IPS DF 6.9 (cell line): ENCODE measurements around the gene USP21.
A peak's percentile ranks its signal among the peaks of the same experiment; 100 is the strongest.

Experiments
- DNase-seq: peaks from one replicate; pipeline ENCODE4 v3.0.0-alpha.2; 2013; ENCODE audit warnings: low read depth, low spot score
- H3K27ac ChIP-seq: one replicate; pipeline ENCODE4 v1.5.1; 2013; ENCODE audit warnings: low read length, control low read depth
- H3K27me3 ChIP-seq: 2 replicates; pipeline ENCODE4 v1.6.1; 2013; ENCODE audit warnings: mild to moderate bottlenecking, low read length; ENCODE audit not compliant: control insufficient read depth, insufficient read depth
- H3K36me3 ChIP-seq: 2 replicates; pipeline ENCODE4 v1.6.1; 2013; ENCODE audit warnings: low read length; ENCODE audit not compliant: control insufficient read depth, insufficient read depth
- H3K4me1 ChIP-seq: 2 replicates; pipeline ENCODE4 v1.6.1; 2013; ENCODE audit warnings: low read length; ENCODE audit not compliant: control insufficient read depth, insufficient read depth
- H3K4me3 ChIP-seq: 2 replicates; pipeline ENCODE4 v1.5.1; 2013; ENCODE audit warnings: mild to moderate bottlenecking, low read length
- H3K9me3 ChIP-seq: 2 replicates; pipeline ENCODE4 v1.6.1; 2013; ENCODE audit warnings: low read length, inconsistent platforms; ENCODE audit not compliant: control insufficient read depth, insufficient read depth
- WGBS: extraction: QIAGEN DNeasy Blood & Tissue Kit; methylation state at CpG from one replicate; pipeline ENCODE4 v1.1.7; 2013; ENCODE audit warnings: mixed read lengths, missing lambda C conversion rate; ENCODE audit not compliant: insufficient read length, insufficient coverage; 5-methylcytosine and 5-hydroxymethylcytosine counted together

The USP21 gene

DNA sequence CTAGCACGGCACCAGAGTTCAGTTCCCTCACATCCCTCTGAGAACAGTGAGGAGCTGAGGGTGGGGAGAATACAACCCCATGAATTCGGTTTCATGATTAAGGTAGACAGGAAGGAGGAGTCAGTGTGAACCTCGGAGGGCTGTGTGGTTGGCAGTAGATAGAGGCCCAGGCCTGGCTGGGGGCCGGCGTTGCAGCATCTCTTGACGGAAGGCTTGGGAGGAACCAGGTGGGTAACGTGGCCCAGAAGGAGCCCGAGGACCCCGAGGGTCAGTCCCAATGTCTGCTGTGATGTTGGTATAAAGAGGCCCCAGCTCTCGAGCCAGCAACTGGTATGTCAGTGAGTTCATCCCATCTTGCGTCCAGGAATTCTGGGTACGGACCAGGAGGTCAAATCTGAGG is 12.4 kb downstream of the USP21 start:
- Histone ChIP-seq H3K4me1 (peaks cover 1% of the 10 kb centered on the region; the same call in 1 of the 2 replicates), H3K9me3 (no peaks in the 10 kb centered on the region), H3K27ac (no peak overlapping the region), H3K27me3 (no peaks in the 10 kb centered on the region), H3K36me3 (peaks cover 18% of the 10 kb centered on the region), H3K4me3 (no peak overlapping the region)
- no CpG with 5 or more reads among the region's 12 CpGs for WGBS
- no peak for DNase-seq

DNA sequence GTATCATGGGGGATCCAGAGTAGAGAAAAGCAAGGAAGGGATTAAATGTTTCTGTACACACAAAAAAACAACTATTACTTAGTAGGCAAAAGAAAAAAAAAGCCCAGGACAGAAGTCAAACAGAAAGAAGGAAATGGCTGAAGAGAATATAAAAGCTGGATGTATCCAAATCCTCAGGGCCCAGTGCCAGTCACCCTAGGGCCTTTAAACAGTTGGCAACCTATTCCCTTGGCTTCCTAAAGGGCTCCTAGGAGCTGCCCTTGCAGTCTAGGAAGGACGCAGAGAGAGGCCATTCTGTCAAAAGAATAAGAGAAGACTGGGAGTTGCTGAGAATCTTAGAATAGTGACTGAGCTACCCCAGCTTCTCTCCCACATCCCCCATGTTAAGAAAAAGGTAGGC is 13.0 kb downstream of the USP21 start:
- peaks cover 1% of the 10 kb centered on the region; the same call in 1 of the 2 replicates for H3K4me1 ChIP-seq
- H3K4me3 ChIP-seq: no peak overlapping the region
- no peak overlapping the region for H3K27ac ChIP-seq
- peaks cover 18% of the 10 kb centered on the region for H3K36me3 ChIP-seq
- WGBS: no CpG with 5 or more reads among the region's 1 CpG
- DNase-seq: no peak
- H3K9me3 ChIP-seq: no peaks in the 10 kb centered on the region
- no peaks in the 10 kb centered on the region for H3K27me3 ChIP-seq

GRCh38 chr1:161172776-161173376 is 13.6 kb downstream of the USP21 start:
- WGBS: no CpG with 5 or more reads among the region's 4 CpGs
- H3K4me1 ChIP-seq: peaks cover 1% of the 10 kb centered on the region; the same call in 1 of the 2 replicates
- no peaks in the 10 kb centered on the region for H3K27me3 ChIP-seq
- no peaks in the 10 kb centered on the region for H3K9me3 ChIP-seq
- no peak overlapping the region for H3K4me3 ChIP-seq
- H3K36me3 ChIP-seq: peaks cover 18% of the 10 kb centered on the region
- DNase-seq: no peak
- no peak overlapping the region for H3K27ac ChIP-seq

DNA sequence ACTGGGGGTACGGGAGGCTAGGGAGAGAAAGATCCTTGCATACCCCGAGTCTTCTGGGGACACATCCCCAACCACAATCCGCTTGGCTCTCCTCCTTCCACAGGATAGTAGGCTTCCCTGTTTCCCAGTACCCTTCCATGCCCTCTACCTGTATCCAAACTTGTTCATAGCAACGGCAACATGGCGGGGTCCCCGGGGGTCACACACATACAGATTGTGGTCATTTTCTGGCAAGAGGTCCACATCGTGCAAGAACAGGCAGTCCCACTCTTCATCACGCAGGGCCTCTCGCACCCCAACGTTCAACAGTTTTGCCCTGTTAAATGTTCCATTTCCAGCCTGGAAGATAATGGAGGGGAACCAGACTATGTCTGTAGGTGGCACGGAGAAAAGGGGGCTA is 14.4 kb downstream of the USP21 start:
- no peak for DNase-seq
- no peak overlapping the region for H3K27ac ChIP-seq
- H3K9me3 ChIP-seq: no peaks in the 10 kb centered on the region
- peaks cover 18% of the 10 kb centered on the region for H3K36me3 ChIP-seq
- H3K27me3 ChIP-seq: no peaks in the 10 kb centered on the region
- H3K4me1 ChIP-seq: peaks cover 1% of the 10 kb centered on the region; the same call in 1 of the 2 replicates
- H3K4me3 ChIP-seq: no peak overlapping the region
- no CpG with 5 or more reads among the region's 11 CpGs for WGBS

DNA sequence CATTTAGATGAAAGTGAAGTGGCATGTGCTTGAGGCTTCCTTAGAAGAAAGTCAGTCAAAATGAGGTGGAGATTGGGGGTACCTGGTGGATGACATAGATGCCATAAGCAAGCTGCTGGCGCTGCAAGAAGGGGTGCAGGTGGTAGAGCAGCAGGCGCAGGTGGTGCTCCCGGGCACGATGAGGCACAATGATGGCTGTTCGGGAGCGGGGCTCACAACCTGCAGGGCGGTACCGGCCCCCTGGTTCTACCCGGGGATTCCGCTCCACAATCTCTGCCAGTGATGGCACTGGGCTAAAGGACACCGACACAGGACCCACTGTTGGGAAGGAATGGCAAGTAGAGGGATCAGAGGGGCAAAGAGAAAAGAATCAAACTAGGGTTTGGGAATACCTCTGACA is 15.6 kb downstream of the USP21 start:
- no peaks in the 10 kb centered on the region for H3K27me3 ChIP-seq
- H3K4me1 ChIP-seq: peaks cover 1% of the 10 kb centered on the region; the same call in 1 of the 2 replicates
- peaks cover 18% of the 10 kb centered on the region for H3K36me3 ChIP-seq
- no peak for DNase-seq
- WGBS: no CpG with 5 or more reads among the region's 11 CpGs
- H3K4me3 ChIP-seq: no peak overlapping the region
- no peak overlapping the region for H3K27ac ChIP-seq
- H3K9me3 ChIP-seq: no peaks in the 10 kb centered on the region

- H3K27ac ChIP-seq: no peak overlapping the region
- H3K4me1 ChIP-seq: peaks cover 1% of the 10 kb centered on the region; the same call in 1 of the 2 replicates
- no peak overlapping the region for H3K4me3 ChIP-seq
- WGBS: no CpG with 5 or more reads among the region's 10 CpGs
- peaks cover 13% of the 10 kb centered on the region for H3K36me3 ChIP-seq
- no peaks in the 10 kb centered on the region for H3K9me3 ChIP-seq
- H3K27me3 ChIP-seq: no peaks in the 10 kb centered on the region
- DNase-seq: no peak
Observed at GRCh38 chr1:161175771-161176453, 16.6 kb downstream of the USP21 start.

- H3K27ac ChIP-seq: no peak overlapping the region
- DNase-seq: no peak
- WGBS: no CpG with 5 or more reads among the region's 17 CpGs
Observed at GRCh38 chr1:161176468-161177111, 17.3 kb downstream of the USP21 start.

GRCh38 chr1:161177112-161177935 is 18.0 kb downstream of the USP21 start, which contains the start of gene B4GALT3:
Gene B4GALT3, minus strand, starts transcription at chr1:161177507. Its CDS starts 1,447 bp downstream, at chr1:161176060.
- H3K27ac ChIP-seq: no peak within 1 kb of the TSS
- peak within 1 kb of the TSS; percentile 79 for H3K4me3 ChIP-seq
- no CpG with 5 or more reads among the region's 50 CpGs for WGBS
- H3K36me3 ChIP-seq: peaks cover 7% of the 10 kb centered on the region; the same call in 1 of the 2 replicates
- peaks cover 1% of the 10 kb centered on the region; the same call in 1 of the 2 replicates for H3K4me1 ChIP-seq
- no peaks in the 10 kb centered on the region for H3K9me3 ChIP-seq
- DNase-seq: no peak
- no peaks in the 10 kb centered on the region for H3K27me3 ChIP-seq

More at GRCh38 chr1:161176468-161177111, 17.3 kb downstream of the USP21 start:
- Histone ChIP-seq H3K4me1 (peaks cover 1% of the 10 kb centered on the region; the same call in 1 of the 2 replicates), H3K4me3 (peak overlapping the region; percentile 79; the same call in 1 of the 2 replicates), H3K36me3 (peaks cover 9% of the 10 kb centered on the region), H3K27me3 (no peaks in the 10 kb centered on the region), H3K9me3 (no peaks in the 10 kb centered on the region)

DNA sequence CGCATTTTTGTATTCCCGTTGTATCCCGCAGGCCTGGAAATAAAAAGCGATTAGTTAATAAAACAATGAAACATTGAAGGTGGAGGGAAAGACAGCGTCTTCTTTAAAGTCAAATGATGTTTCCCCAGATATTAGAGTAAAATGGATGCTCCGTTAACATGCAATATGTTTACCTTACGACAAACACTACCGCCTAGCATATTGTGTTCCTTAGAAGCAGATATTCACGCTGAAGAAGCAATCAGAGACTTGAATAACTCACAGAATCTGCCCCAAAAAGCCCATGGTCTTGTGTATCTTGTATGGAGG is 18.6 kb downstream of the USP21 start:
- WGBS: no CpG with 5 or more reads among the region's 9 CpGs
- Histone ChIP-seq H3K4me1 (peaks cover 1% of the 10 kb centered on the region; the same call in 1 of the 2 replicates), H3K27me3 (no peaks in the 10 kb centered on the region), H3K4me3 (peak overlapping the region; percentile 79; the same call in 1 of the 2 replicates), H3K9me3 (no peaks in the 10 kb centered on the region), H3K27ac (no peak overlapping the region), H3K36me3 (peaks cover 7% of the 10 kb centered on the region; the same call in 1 of the 2 replicates)
- no peak for DNase-seq

GRCh38 chr1:161179698-161180097 is 20.4 kb downstream of the USP21 start:
- WGBS: no CpG with 5 or more reads among the region's 3 CpGs

More at GRCh38 chr1:161179698-161180097, 20.4 kb downstream of the USP21 start:
- Histone ChIP-seq H3K4me3 (no peak overlapping the region), H3K4me1 (peaks cover 1% of the 10 kb centered on the region; the same call in 1 of the 2 replicates), H3K36me3 (no peaks in the 10 kb centered on the region), H3K9me3 (no peaks in the 10 kb centered on the region), H3K27me3 (no peaks in the 10 kb centered on the region), H3K27ac (no peak overlapping the region)
- no peak for DNase-seq
